DND-41 (cell line): ENCODE measurements around the gene PGBD5.

Experiments used
- ATAC-seq: fragments of 200-7000 bp; cut with Tn5 transposase; 3 replicates; pipeline ENCODE4 v1.9.1; 2021; ENCODE audit warnings: low read depth; ENCODE audit not compliant: insufficient read depth
- DNase-seq: peaks from one replicate; pipeline ENCODE4 v3.0.0-alpha.2; 2020
- H2AFZ ChIP-seq: 2 replicates; pipeline ENCODE4 v1.6.0; 2012; ENCODE audit warnings: low read depth, low read length
- H3K27ac ChIP-seq: 2 replicates; pipeline ENCODE4 v1.5.1; 2012; ENCODE audit warnings: low read length, inconsistent platforms
- H3K27me3 ChIP-seq: fragments of 200-600 bp; sonication (generic); 2 replicates; pipeline ENCODE4 v1.6.0; 2012; ENCODE audit warnings: low read length, mild to moderate bottlenecking, inconsistent platforms; ENCODE audit not compliant: insufficient read depth, poor library complexity
- H3K36me3 ChIP-seq: 2 replicates; pipeline ENCODE4 v1.5.1; 2012; ENCODE audit warnings: low read length, inconsistent platforms; ENCODE audit not compliant: insufficient read depth
- H3K4me1 ChIP-seq: 2 replicates; pipeline ENCODE4 v1.5.1; 2012; ENCODE audit warnings: mild to moderate bottlenecking, low read length; ENCODE audit not compliant: insufficient read depth
- H3K4me2 ChIP-seq: 2 replicates; pipeline ENCODE4 v1.6.0; 2012; ENCODE audit warnings: mild to moderate bottlenecking, moderate library complexity, low read length, inconsistent platforms; ENCODE audit not compliant: insufficient read depth
- H3K4me3 ChIP-seq, 2 experiments: fragments of 200-600 bp in 1 of 2; shearing (Covaris generic) in 1 of 2; 2 replicates each; pipeline ENCODE4 v1.5.1; 2012 to 2016; ENCODE audit warnings: inconsistent platforms in 2 of 2, low read length in 2 of 2, mild to moderate bottlenecking in 2 of 2, low read depth in 1 of 2, moderate library complexity in 1 of 2
- H3K79me2 ChIP-seq: 2 replicates; pipeline ENCODE4 v1.6.0; 2012; ENCODE audit warnings: low read length, inconsistent platforms; ENCODE audit not compliant: insufficient read depth
- H3K9ac ChIP-seq: 2 replicates; pipeline ENCODE4 v1.6.0; 2012; ENCODE audit warnings: low read depth, mild to moderate bottlenecking, inconsistent platforms, low read length, moderate library complexity
- H3K9me3 ChIP-seq: 2 replicates; pipeline ENCODE4 v1.5.1; 2012; ENCODE audit warnings: low read length, moderate library complexity, mild to moderate bottlenecking, inconsistent platforms; ENCODE audit not compliant: insufficient read depth, severe bottlenecking
- H4K20me1 ChIP-seq: 2 replicates; pipeline ENCODE4 v1.6.0; 2012; ENCODE audit warnings: low read length; ENCODE audit not compliant: insufficient read depth
- EZH2 ChIP-seq: IDR thresholded peaks from 3 replicates; pipeline ENCODE4 v1.6.1; 2012; ENCODE audit warnings: borderline replicate concordance, low read depth, mild to moderate bottlenecking, moderate library complexity, low read length, inconsistent platforms; ENCODE audit not compliant: severe bottlenecking
- TF ChIP-seq, protein P1 (sequence below): IDR thresholded peaks from 2 replicates; pipeline ENCODE4 v1.5.1; 2012; ENCODE audit warnings: borderline replicate concordance, low read length, moderate library complexity, mild to moderate bottlenecking; ENCODE audit not compliant: poor library complexity, severe bottlenecking; ENCODE audit errors: extremely low read depth

PGBD5 gene

DNA sequence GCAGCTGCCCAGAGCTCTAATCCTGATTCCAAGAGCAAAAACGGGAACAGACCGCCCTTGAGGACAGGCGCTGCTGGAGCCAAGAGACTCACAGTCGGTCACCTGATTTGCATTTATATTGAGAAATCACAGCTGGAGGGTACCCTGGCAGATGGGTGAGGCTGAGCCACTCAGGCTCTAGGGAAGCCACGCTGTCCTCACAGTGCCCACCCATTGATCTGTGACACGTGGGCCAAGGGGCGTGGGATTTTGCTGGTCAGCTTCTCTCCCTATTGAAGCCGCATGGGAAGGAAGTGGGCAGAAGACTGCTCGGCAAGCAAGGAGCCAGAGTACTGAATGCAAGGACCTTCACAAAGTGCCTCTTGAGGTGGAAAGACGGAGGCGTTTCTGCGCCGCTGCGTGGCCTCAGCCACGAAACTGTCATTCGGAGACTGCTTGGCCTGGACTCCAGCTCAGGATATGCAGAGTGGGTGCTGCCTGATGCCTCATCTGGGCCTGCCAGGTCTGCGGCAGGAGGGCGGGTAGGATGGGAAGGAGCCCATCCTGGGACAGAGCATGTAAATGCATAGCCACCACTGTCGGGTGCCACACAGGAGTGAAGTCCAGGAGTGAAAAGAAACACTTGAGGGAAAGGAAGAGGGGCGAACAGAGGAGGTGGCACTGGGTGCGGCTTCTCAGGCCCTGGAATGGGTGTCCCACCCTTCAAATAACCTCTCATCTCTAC, 139.8 kb downstream of the PGBD5 start:
- H2AFZ ChIP-seq, result no peak overlapping the region
- H3K27me3 ChIP-seq, result no peaks in the 10 kb centered on the region
- no peak for DNase-seq
- H3K9me3 ChIP-seq, result no peaks in the 10 kb centered on the region
- no peak overlapping the region for H3K4me3 ChIP-seq
- peaks cover 24% of the 10 kb centered on the region for H3K36me3 ChIP-seq
- no peak overlapping the region for H3K4me2 ChIP-seq
- TF ChIP-seq, protein P1, sequence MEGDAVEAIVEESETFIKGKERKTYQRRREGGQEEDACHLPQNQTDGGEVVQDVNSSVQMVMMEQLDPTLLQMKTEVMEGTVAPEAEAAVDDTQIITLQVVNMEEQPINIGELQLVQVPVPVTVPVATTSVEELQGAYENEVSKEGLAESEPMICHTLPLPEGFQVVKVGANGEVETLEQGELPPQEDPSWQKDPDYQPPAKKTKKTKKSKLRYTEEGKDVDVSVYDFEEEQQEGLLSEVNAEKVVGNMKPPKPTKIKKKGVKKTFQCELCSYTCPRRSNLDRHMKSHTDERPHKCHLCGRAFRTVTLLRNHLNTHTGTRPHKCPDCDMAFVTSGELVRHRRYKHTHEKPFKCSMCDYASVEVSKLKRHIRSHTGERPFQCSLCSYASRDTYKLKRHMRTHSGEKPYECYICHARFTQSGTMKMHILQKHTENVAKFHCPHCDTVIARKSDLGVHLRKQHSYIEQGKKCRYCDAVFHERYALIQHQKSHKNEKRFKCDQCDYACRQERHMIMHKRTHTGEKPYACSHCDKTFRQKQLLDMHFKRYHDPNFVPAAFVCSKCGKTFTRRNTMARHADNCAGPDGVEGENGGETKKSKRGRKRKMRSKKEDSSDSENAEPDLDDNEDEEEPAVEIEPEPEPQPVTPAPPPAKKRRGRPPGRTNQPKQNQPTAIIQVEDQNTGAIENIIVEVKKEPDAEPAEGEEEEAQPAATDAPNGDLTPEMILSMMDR, result no peak
- TF ChIP-seq EZH2, result no peak
- H3K79me2 ChIP-seq, result no peaks in the 10 kb centered on the region
- ATAC-seq, result peak; percentile 27; the same call in 2 of the 3 replicates
- peaks cover 34% of the 10 kb centered on the region for H4K20me1 ChIP-seq
- no peaks in the 10 kb centered on the region for H3K4me1 ChIP-seq
- no peak overlapping the region for H3K27ac ChIP-seq
- no peak overlapping the region for H3K9ac ChIP-seq

DNA sequence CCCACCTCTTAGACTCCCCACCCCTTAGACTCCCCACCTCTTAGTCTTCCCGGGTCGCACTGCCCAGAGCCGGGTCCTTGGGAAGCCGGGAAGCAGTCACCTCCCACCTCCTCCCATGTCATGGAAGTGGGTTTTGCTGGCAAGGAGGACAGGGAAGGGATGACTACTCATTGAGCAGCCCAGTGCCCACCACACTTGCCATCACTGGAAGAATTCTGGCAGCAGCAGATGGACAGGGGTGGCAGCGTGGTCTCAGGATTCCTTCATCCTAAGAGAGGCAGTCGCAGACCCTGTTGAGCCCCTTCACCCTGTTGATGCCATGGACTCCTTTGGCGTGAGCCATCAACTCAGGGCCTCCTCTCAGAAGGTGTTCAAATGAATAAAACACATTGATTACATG, 140.8 kb downstream of the PGBD5 start:
- ATAC-seq (0 out of 3 replicates have a peak, but pooled peaks have one; percentile 2), DNase-seq (no peak)
- Histone ChIP-seq H4K20me1 (peaks cover 43% of the 10 kb centered on the region), H3K9ac (no peak overlapping the region), H3K4me3 (no peak overlapping the region), H3K4me2 (no peak overlapping the region), H3K36me3 (peaks cover 34% of the 10 kb centered on the region), H3K9me3 (no peaks in the 10 kb centered on the region), H3K27ac (no peak overlapping the region), H3K79me2 (no peaks in the 10 kb centered on the region), H3K4me1 (no peaks in the 10 kb centered on the region), H2AFZ (no peak overlapping the region), H3K27me3 (no peaks in the 10 kb centered on the region)
- TF ChIP-seq, protein P1, result no peak
- no peak for TF ChIP-seq EZH2

DNA sequence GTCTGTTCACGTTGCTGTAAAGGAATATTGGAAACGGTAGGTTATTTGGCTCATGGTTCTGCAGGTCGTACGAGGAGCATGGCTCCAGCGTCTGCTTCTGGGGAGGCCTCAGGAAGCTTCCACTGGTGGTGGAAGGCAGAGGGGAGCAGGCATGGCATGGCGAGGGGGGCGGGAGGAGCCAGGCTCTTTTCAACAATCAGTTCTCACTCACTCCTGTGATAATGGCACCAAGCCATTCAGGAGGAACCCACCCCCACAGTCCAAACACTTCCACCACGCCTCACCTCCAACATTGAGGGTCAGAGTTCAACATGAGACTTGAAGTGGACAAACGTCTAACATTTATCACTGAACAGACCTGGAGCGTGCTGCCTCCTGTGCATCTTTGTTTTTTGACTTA, 141.2 kb downstream of the PGBD5 start:
- H3K79me2 ChIP-seq, result no peaks in the 10 kb centered on the region
- peaks cover 38% of the 10 kb centered on the region for H3K36me3 ChIP-seq
- H3K4me3 ChIP-seq, result no peak overlapping the region
- H2AFZ ChIP-seq, result no peak overlapping the region
- DNase-seq (no peak), ATAC-seq (0 out of 3 replicates have a peak, but pooled peaks have one; percentile 2)
- no peaks in the 10 kb centered on the region for H3K4me1 ChIP-seq
- no peak for TF ChIP-seq EZH2
- TF ChIP-seq, protein P1, result no peak
- no peaks in the 10 kb centered on the region for H3K9me3 ChIP-seq
- no peaks in the 10 kb centered on the region for H3K27me3 ChIP-seq
- peaks cover 46% of the 10 kb centered on the region for H4K20me1 ChIP-seq
- H3K27ac ChIP-seq, result no peak overlapping the region
- no peak overlapping the region for H3K4me2 ChIP-seq
- H3K9ac ChIP-seq, result no peak overlapping the region

GRCh38 chr1:230283678-230284077, 142.5 kb downstream of the PGBD5 start:
- TF ChIP-seq, protein P1, result no peak
- TF ChIP-seq EZH2, result no peak
- no peak for DNase-seq
- no peaks in the 10 kb centered on the region for H3K9me3 ChIP-seq
- no peak overlapping the region for H2AFZ ChIP-seq
- no peaks in the 10 kb centered on the region for H3K27me3 ChIP-seq
- no peak overlapping the region for H3K4me3 ChIP-seq
- peaks cover 57% of the 10 kb centered on the region for H4K20me1 ChIP-seq
- no peaks in the 10 kb centered on the region for H3K79me2 ChIP-seq
- H3K4me2 ChIP-seq, result no peak overlapping the region
- H3K36me3 ChIP-seq, result peaks cover 50% of the 10 kb centered on the region
- H3K9ac ChIP-seq, result no peak overlapping the region
- no peaks in the 10 kb centered on the region for H3K4me1 ChIP-seq
- H3K27ac ChIP-seq, result no peak overlapping the region
- ATAC-seq, result no peak
